AG04449 (cell line): ENCODE data around the gene GDF9.

Experiments
- CTCF ChIA-PET: fragments of 350-600 bp; formaldehyde crosslinking; extraction: SDS; loops from one replicate; lab custom pipeline; 2021; ENCODE audit warnings: antibody characterized with exemption; lab: Yijun Ruan, JAX
- POLR2A ChIA-PET: fragments of 400-600, 350-600 bp; formaldehyde crosslinking; extraction: SDS; loops from one replicate; lab custom pipeline; 2020; ENCODE audit warnings: antibody characterized with exemption, inconsistent platforms; lab: Yijun Ruan, JAX
- DNase-seq: peaks from one replicate; pipeline ENCODE4 v3.0.0-alpha.2; 2010; ENCODE audit warnings: low read depth, low spot score
- H3K4me3 ChIP-seq: 2 replicates; pipeline ENCODE4 v1.5.1; 2011; ENCODE audit warnings: low read depth, mild to moderate bottlenecking, control low read depth, low read length
- CTCF ChIP-seq: IDR thresholded peaks from one replicate; pipeline ENCODE4 v1.5.1; 2011; ENCODE audit warnings: mild to moderate bottlenecking, moderate library complexity, low read length, control low read depth, inconsistent platforms; ENCODE audit not compliant: insufficient read depth; ENCODE audit errors: missing control alignments

GDF9 gene

DNA sequence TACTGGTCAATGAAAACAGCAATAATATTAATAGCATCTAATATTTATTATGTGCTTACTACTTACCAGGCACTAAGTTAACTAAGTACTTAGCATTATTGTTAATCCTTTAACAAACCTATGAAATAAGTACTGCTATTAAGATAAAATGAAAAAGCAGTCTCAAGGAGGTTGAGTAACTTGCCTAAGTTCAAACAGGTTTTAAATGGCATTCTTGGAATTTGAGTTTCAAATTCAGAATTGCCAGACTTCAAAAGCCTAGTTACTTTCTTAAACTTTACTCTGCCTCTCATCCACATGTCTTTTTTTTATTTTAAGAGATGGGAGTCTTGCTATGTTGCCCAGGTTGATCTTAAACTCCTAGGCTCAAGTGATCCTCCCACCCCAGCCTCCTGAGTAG, 23.2 kb upstream of the GDF9 start:
- no peak overlapping the region for H3K4me3 ChIP-seq
- ChIA-PET CTCF (interaction anchor here (0.8 to 4.9 kb wide), 3 partner anchors 10 to 70 kb away, joined by 3 to 17 read pairs (median 9); no protein-coding TSS in a partner anchor), POLR2A (no interaction called here)
- no peak for DNase-seq
- no peak for TF ChIP-seq CTCF

DNA sequence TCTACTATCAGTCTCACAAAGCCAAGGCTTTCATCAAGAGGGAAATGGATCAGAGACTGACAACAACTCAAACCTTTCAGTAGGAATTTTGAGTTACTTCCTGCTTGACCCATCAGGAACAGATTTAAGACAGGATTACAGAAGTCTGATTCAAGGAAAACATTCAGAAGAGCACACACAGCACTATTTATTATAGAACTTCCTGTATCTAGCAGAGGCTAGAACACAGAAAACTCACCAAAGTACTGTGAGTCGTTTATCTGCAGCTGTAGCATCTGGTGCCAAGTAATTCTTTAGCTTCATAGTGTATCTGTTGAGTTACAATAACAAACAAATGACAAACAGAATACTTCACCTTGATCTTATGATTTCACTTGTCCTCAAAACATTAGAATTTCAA, 21.0 kb upstream of the GDF9 start:
- TF ChIP-seq CTCF: no peak
- ChIA-PET CTCF (interaction anchor here (1.4 to 2.1 kb wide), 3 partner anchors 12 to 57 kb away, joined by 5 to 6 read pairs (median 6); partner anchors contain the start of gene SHROOM1), POLR2A (no interaction called here)
- DNase-seq: no peak
- no peak overlapping the region for H3K4me3 ChIP-seq

GRCh38 chr5:132886064-132886823, 20.0 kb upstream of the GDF9 start:
- ChIA-PET POLR2A (no interaction called here), CTCF (interaction anchor here (5.3 kb wide), 1 partner anchor 57 kb away, joined by 63 read pairs; the partner anchor contains the start of gene SHROOM1)
- no peak overlapping the region for H3K4me3 ChIP-seq
- DNase-seq: no peak
- no peak for TF ChIP-seq CTCF

GRCh38 chr5:132884548-132884947, 18.3 kb upstream of the GDF9 start:
- no peak for DNase-seq
- no peak overlapping the region for H3K4me3 ChIP-seq
- POLR2A ChIA-PET: no interaction called here
- CTCF ChIA-PET: interaction anchor here (0.8 to 5.3 kb wide), 5 partner anchors 7 to 500 kb away, joined by 3 to 63 read pairs (median 12); partner anchors contain the start of gene SHROOM1
- TF ChIP-seq CTCF: no peak

GRCh38 chr5:132883261-132883834, 17.1 kb upstream of the GDF9 start:
- DNase-seq: no peak
- ChIA-PET CTCF (interaction anchor here (0.6 to 5.3 kb wide), 29 partner anchors 9 to 501 kb away, joined by 3 to 63 read pairs (median 5); partner anchors contain the start of genes SHROOM1 and UQCRQ), POLR2A (no interaction called here)
- TF ChIP-seq CTCF: peak; percentile 71
- H3K4me3 ChIP-seq: no peak overlapping the region

GRCh38 chr5:132877938-132878337, 11.7 kb upstream of the GDF9 start:
- H3K4me3 ChIP-seq: no peak overlapping the region
- TF ChIP-seq CTCF: no peak
- no peak for DNase-seq
- CTCF ChIA-PET: interaction anchor here (1.2 to 2.4 kb wide), 5 partner anchors 11 to 491 kb away, joined by 3 to 19 read pairs (median 7); partner anchors contain the start of genes GDF9, SHROOM1 and UQCRQ
- POLR2A ChIA-PET: interaction anchor here (0.7 kb wide), 1 partner anchor 12 kb away, joined by 3 read pairs; no protein-coding TSS in a partner anchor
